Measurements from ENCODE around the gene GPR15.
A peak's percentile ranks its signal among the peaks of the same experiment; 100 is the strongest.

GPR15 gene

GRCh38 chr3:98531622-98532274, at the start of gene GPR15:
GPR15 (plus strand) TSS chr3:98531978; CDS start chr3:98532034, 56 bp downstream.
- no peak for DNase-seq (ENCODE audit: low spot score)

- no peak for DNase-seq (ENCODE audit: low spot score)
Measured at GRCh38 chr3:98482717-98483482, 48.9 kb upstream of the GPR15 start.

GRCh38 chr3:98483626-98484025, 48.2 kb upstream of the GPR15 start:
- no peak for DNase-seq (ENCODE audit: low spot score)

GRCh38 chr3:98497381-98497780, 34.4 kb upstream of the GPR15 start, which contains the start of gene OR5K2:
OR5K2 (plus strand) TSS chr3:98497681; CDS start chr3:98497681, 0 bp downstream.
- DNase-seq (ENCODE audit: low spot score) = no peak

GRCh38 chr3:98500019-98500418, 31.8 kb upstream of the GPR15 start:
- DNase-seq (ENCODE audit: low spot score) = no peak

GRCh38 chr3:98501270-98501669, 30.5 kb upstream of the GPR15 start:
- no peak for DNase-seq (ENCODE audit: low spot score)

GRCh38 chr3:98501863-98502576, 29.8 kb upstream of the GPR15 start:
- no peak for DNase-seq (ENCODE audit: low spot score)

GRCh38 chr3:98504539-98504938, 27.2 kb upstream of the GPR15 start:
- no peak for DNase-seq (ENCODE audit: low spot score)

GRCh38 chr3:98508582-98508981, 23.2 kb upstream of the GPR15 start:
- no peak for DNase-seq (ENCODE audit: low spot score)

GRCh38 chr3:98512576-98512975, 19.2 kb upstream of the GPR15 start:
- DNase-seq (ENCODE audit: low spot score) = no peak

- no peak for DNase-seq (ENCODE audit: low spot score)
Measured at GRCh38 chr3:98513091-98513511, 18.7 kb upstream of the GPR15 start.

GRCh38 chr3:98513736-98514135, 18.0 kb upstream of the GPR15 start:
- DNase-seq (ENCODE audit: low spot score) = no peak

- DNase-seq (ENCODE audit: low spot score) = no peak
Measured at GRCh38 chr3:98514948-98515347, 16.8 kb upstream of the GPR15 start.

GRCh38 chr3:98518816-98519215, 13.0 kb upstream of the GPR15 start:
- DNase-seq (ENCODE audit: low spot score) = no peak

GRCh38 chr3:98519351-98519750, 12.4 kb upstream of the GPR15 start:
- DNase-seq (ENCODE audit: low spot score) = no peak

- peak; percentile 37 for DNase-seq (ENCODE audit: low spot score)
Measured at GRCh38 chr3:98521897-98522543, 9.8 kb upstream of the GPR15 start.

GRCh38 chr3:98522544-98523281, 9.1 kb upstream of the GPR15 start, which contains the start of gene CLDND1:
CLDND1 (minus strand) TSS chr3:98522902; CDS start chr3:98521424, 1,478 bp downstream.
- DNase-seq (ENCODE audit: low spot score) = peak; percentile 95

GRCh38 chr3:98525494-98525893, 6.3 kb upstream of the GPR15 start:
- DNase-seq (ENCODE audit: low spot score) = no peak

- DNase-seq (ENCODE audit: low spot score) = no peak
Measured at GRCh38 chr3:98528474-98529346, 3.1 kb upstream of the GPR15 start.

GRCh38 chr3:98529856-98530459, 1.8 kb upstream of the GPR15 start:
- no peak for DNase-seq (ENCODE audit: low spot score)

Data from HuH-7.5 (cell line).